GM12878 (cell line): ENCODE results near the gene CROT. TPM values are rescaled to one million over a fixed set of nuclear protein-coding genes. Genes with fewer than 3 reads are reported as not detected.

Experiments
- ATAC-seq: fragments of 200-7000 bp; cut with Tn5 transposase; 3 replicates; pipeline ENCODE4 v1.9.1; 2020; ENCODE audit warnings: mild to moderate bottlenecking, moderate library complexity
- BruUV-seq: library from RNA; stranded (reverse); fragments of 400-500 nt; replicated peaks from 2 replicates; lab custom pipeline; 2021; lab: Mats Ljungman, UMichigan
- CTCF ChIA-PET: fragments of 300-600 bp; sonication (Branson Sonifier 250); formaldehyde crosslinking; extraction: SDS; loops from one replicate; lab custom pipeline; 2021; ENCODE audit warnings: inconsistent platforms; lab: Yijun Ruan, JAX
- POLR2A ChIA-PET: fragments of 350-600 bp; formaldehyde crosslinking; extraction: SDS; loops from one replicate; lab custom pipeline; 2021; ENCODE audit warnings: inconsistent platforms; lab: Charles Lee
- RAD21 ChIA-PET: fragments of 300-600 bp; sonication (Branson Sonifier 250); formaldehyde crosslinking; loops from one replicate; lab custom pipeline; 2023; ENCODE audit warnings: antibody characterized with exemption; ENCODE audit not compliant: unreplicated experiment; lab: Charles Lee
- SMC1A ChIA-PET: fragments of 300-600 bp; sonication (Branson Sonifier 250); formaldehyde crosslinking; loops from one replicate; lab custom pipeline; 2023; ENCODE audit not compliant: unreplicated experiment, uncharacterized antibody; lab: Charles Lee
- DNase-seq: peaks from one replicate; pipeline ENCODE4 v3.0.0-alpha.2; 2011; ENCODE audit warnings: low read depth, low spot score
- FAIRE-seq: peaks from 3 replicates; lab custom pipeline; 2011; peaks lifted over from hg19 to GRCh38; lab: Jason Lieb, UNC
- H2AFZ ChIP-seq: 2 replicates; pipeline ENCODE4 v1.6.0; 2011; ENCODE audit warnings: low read depth, low read length, control low read depth; ENCODE audit not compliant: control insufficient read depth
- H3K27ac ChIP-seq: 2 replicates; pipeline ENCODE4 v1.5.1; 2011; ENCODE audit warnings: control low read depth; ENCODE audit not compliant: control insufficient read depth, insufficient read depth
- H3K27me3 ChIP-seq, 2 experiments: replicated peaks in 1 of 2; 2 replicates each; pipeline versions ENCODE4 v1.6.0 to v1.6.1; 2011; ENCODE audit warnings: low read length in 1 of 2; ENCODE audit not compliant: control insufficient read depth in 2 of 2, insufficient read depth in 2 of 2
- H3K36me3 ChIP-seq, 2 experiments: 2 replicates each; pipeline ENCODE4 v1.5.1; 2011; ENCODE audit warnings: low read length in 1 of 2; ENCODE audit not compliant: control insufficient read depth in 2 of 2, insufficient read depth in 2 of 2
- H3K4me1 ChIP-seq: 2 replicates; pipeline ENCODE4 v1.6.1; 2011; ENCODE audit warnings: mild to moderate bottlenecking, low read length, moderate library complexity, mixed read lengths; ENCODE audit not compliant: control insufficient read depth, insufficient read depth
- H3K4me2 ChIP-seq: 2 replicates; pipeline ENCODE4 v1.6.0; 2011; ENCODE audit warnings: control low read depth; ENCODE audit not compliant: control insufficient read depth, insufficient read depth
- H3K4me3 ChIP-seq: fragments of 200-600 bp; sonication (generic); 2 replicates; pipeline ENCODE4 v1.5.1; 2016
- H3K79me2 ChIP-seq: 2 replicates; pipeline ENCODE4 v1.6.0; 2011; ENCODE audit warnings: low read length; ENCODE audit not compliant: control insufficient read depth, insufficient read depth
- H3K9ac ChIP-seq: 2 replicates; pipeline ENCODE4 v1.8.0; 2011; ENCODE audit warnings: low read length, control low read depth, mixed read lengths; ENCODE audit not compliant: control insufficient read depth, insufficient read depth
- H3K9me3 ChIP-seq: replicated peaks from 3 replicates; pipeline ENCODE4 v1.5.1; 2011; ENCODE audit warnings: mild to moderate bottlenecking, low read length; ENCODE audit not compliant: control insufficient read depth, insufficient read depth
- H4K20me1 ChIP-seq: 2 replicates; pipeline ENCODE4 v1.6.0; 2011; ENCODE audit not compliant: control insufficient read depth, insufficient read depth
- CREB1 ChIP-seq: IDR thresholded peaks from 2 replicates; pipeline ENCODE4 v1.6.1; 2012; ENCODE audit warnings: low read depth, mild to moderate bottlenecking, inconsistent platforms
- DPF2 ChIP-seq: fragments of 450-650 bp; IDR thresholded peaks from 2 replicates; pipeline ENCODE4 v1.6.1; 2017; ENCODE audit warnings: mild to moderate bottlenecking
- EGR1 ChIP-seq, 2 experiments: IDR thresholded peaks; 1 replicate in 1 of 2; 2 replicates in 1 of 2; pipeline ENCODE4 v1.6.1; 2011 to 2012; ENCODE audit warnings: low read depth in 2 of 2, low read length in 2 of 2, borderline replicate concordance in 1 of 2, mild to moderate bottlenecking in 1 of 2, moderate library complexity in 1 of 2
- EP300 ChIP-seq, 2 experiments: fragments of 150-350 bp in 1 of 2; IDR thresholded peaks; 2 replicates each; pipeline ENCODE4 v1.6.1; 2011 to 2012; ENCODE audit warnings: low read depth in 2 of 2, low read length in 2 of 2, borderline replicate concordance in 1 of 2, improper control_type of control experiment in 1 of 2, inconsistent platforms in 1 of 2; ENCODE audit not compliant: control insufficient read depth in 1 of 2
- GATAD2B ChIP-seq: fragments of 450-650 bp; conservative IDR thresholded peaks from 2 replicates; pipeline ENCODE4 v1.6.1; 2017; ENCODE audit warnings: low read depth, mild to moderate bottlenecking, moderate library complexity
- POU2F2 ChIP-seq: IDR thresholded peaks from 3 replicates; pipeline ENCODE4 v1.6.1; 2011; ENCODE audit warnings: low read depth, mild to moderate bottlenecking, low read length, borderline replicate concordance
- SPI1 ChIP-seq: IDR thresholded peaks from 2 replicates; pipeline ENCODE4 v1.6.1; 2011; ENCODE audit warnings: low read depth, mild to moderate bottlenecking, low read length, moderate library complexity, borderline replicate concordance; ENCODE audit not compliant: insufficient read depth
- ZBTB4 ChIP-seq: fragments of 450-650 bp; formaldehyde crosslinking; IDR thresholded peaks from 2 replicates; pipeline ENCODE4 v1.4.0; 2022; ENCODE audit warnings: mild to moderate bottlenecking, moderate library complexity
- ZBTB40 ChIP-seq: fragments of 450-650 bp; IDR thresholded peaks from 2 replicates; pipeline ENCODE4 v1.6.1; 2016; ENCODE audit warnings: mild to moderate bottlenecking, moderate library complexity, borderline replicate concordance
- ZNF24 ChIP-seq: fragments of 450-650 bp; IDR thresholded peaks from 2 replicates; pipeline ENCODE4 v1.6.1; 2017; ENCODE audit warnings: antibody characterized with exemption, mild to moderate bottlenecking
- ZNF384 ChIP-seq: IDR thresholded peaks from 2 replicates; pipeline ENCODE4 v1.6.1; 2012; ENCODE audit warnings: low read depth, mild to moderate bottlenecking, low read length, improper control_type of control experiment, borderline replicate concordance
- WGBS: methylation state at CpG from one replicate; pipeline ENCODE4 v1.1.6; 2016; ENCODE audit warnings: low lambda C conversion rate; ENCODE audit not compliant: insufficient replicate concordance, insufficient coverage; ENCODE audit errors: missing lambda C conversion rate; 5-methylcytosine and 5-hydroxymethylcytosine counted together
- in situ Hi-C: fragments of 300-500 bp; cut with MboI; formaldehyde crosslinking; loops from 9 replicates; pipeline ENCODE4 v1.14.3; 2018; ENCODE audit warnings: mixed read lengths
- intact Hi-C: fragments of 100-400 bp; cut with micrococcal nuclease; formaldehyde crosslinking; loops from one replicate; pipeline ENCODE4 v1.14.2; 2022; ENCODE audit not compliant: unreplicated experiment
- polyA plus RNA-seq, 11 experiments: library from polyadenylated mRNA; depleted of rRNA in 4 of 11; unstranded in 6 of 11; stranded (reverse) in 5 of 11; fragments of >200 nt; fragmentation: Nextera tagmentation in 4 of 11; fragmentation: Illumina TruSeq in 1 of 11; extraction: Ambion mirVana in 4 of 11; extraction: Trizol in 1 of 11; gene quantifications; 1 replicate in 1 of 11; 2 replicates in 10 of 11; pipeline versions ENCODE4 v1.2.1 to v1.2.3, GENCODE V29; 2011 to 2016; ENCODE audit warnings: inconsistent platforms in 2 of 11, missing spikeins in 2 of 11, low read depth in 1 of 11
- total RNA-seq, 4 experiments: library from RNA; depleted of rRNA in 3 of 4; stranded (reverse); fragments of >200 nt in 3 of 4; fragmentation: Illumina TruSeq in 1 of 4; extraction: Trizol in 1 of 4; gene quantifications; 2 replicates each; pipeline versions ENCODE4 v1.2.1 to v1.2.3, GENCODE V29; 2013 to 2021

Gene CROT
- total and polyA plus RNA-seq, 10 of the 15 experiments (the other 5 are each of a cell fraction or from before 2014, with no cell fraction given), result 5.5 to 15.9 (median 12.1) TPM

- no peak overlapping the region for H3K27ac ChIP-seq
- no peak overlapping the region for H3K9ac ChIP-seq
- BruUV-seq, result no TSS peak
- intact Hi-C loops (no loop called here), in situ Hi-C loops (no loop called here)
- H4K20me1 ChIP-seq, result no peaks in the 10 kb centered on the region
- H3K4me1 ChIP-seq, result no peaks in the 10 kb centered on the region
- 53% methylated on average over 3 of the region's 3 CpGs for WGBS
- H3K27me3 ChIP-seq, result no peaks in the 10 kb centered on the region
- FAIRE-seq (no peak), ATAC-seq (no peak), DNase-seq (no peak)
- H3K79me2 ChIP-seq, result no peaks in the 10 kb centered on the region
- ChIA-PET POLR2A (interaction anchor here (1.0 kb wide), 1 partner anchor 17 kb away, joined by 3 read pairs; no protein-coding TSS in a partner anchor), CTCF (interaction anchor here (1.0 kb wide), 1 partner anchor 10 kb away, joined by 3 read pairs; no protein-coding TSS in a partner anchor), SMC1A (interaction anchor here (0.7 to 0.9 kb wide), 2 partner anchors 9 to 120 kb away, joined by 3 to 4 read pairs; no protein-coding TSS in a partner anchor), RAD21 (no interaction called here)
- no peak overlapping the region for H2AFZ ChIP-seq
- H3K4me2 ChIP-seq, result no peak overlapping the region
- H3K4me3 ChIP-seq, result no peak overlapping the region
- no peaks in the 10 kb centered on the region; a peak in 1 of 4 replicates for H3K36me3 ChIP-seq
- TF ChIP-seq CREB1, result no peak
- TF ChIP-seq GATAD2B, result no peak
- TF ChIP-seq ZBTB40, result no peak
- no peak for TF ChIP-seq ZBTB4 (CRISPR knock-in tag)
- TF ChIP-seq EGR1 (IDR thresholded peaks at IDR 0.05; ENCODE audit: borderline replicate concordance in 1 of 2, low read depth in 2 of 2, low read length in 2 of 2), result no peak
- TF ChIP-seq ZNF24, result no peak
- no peak for TF ChIP-seq DPF2
- no peak for TF ChIP-seq POU2F2
- no peak for TF ChIP-seq ZNF384
- no peak for TF ChIP-seq EP300 (IDR thresholded peaks at IDR 0.05; ENCODE audit: borderline replicate concordance in 1 of 2, control insufficient read depth in 1 of 2, low read depth in 2 of 2, low read length in 2 of 2)
- TF ChIP-seq SPI1, result no peak
- peaks cover 30% of the 10 kb centered on the region for H3K9me3 ChIP-seq
Observed at GRCh38 chr7:87330316-87330715, 15.1 kb upstream of the CROT start.
